ENCODE data around the gene SHE.

DNA sequence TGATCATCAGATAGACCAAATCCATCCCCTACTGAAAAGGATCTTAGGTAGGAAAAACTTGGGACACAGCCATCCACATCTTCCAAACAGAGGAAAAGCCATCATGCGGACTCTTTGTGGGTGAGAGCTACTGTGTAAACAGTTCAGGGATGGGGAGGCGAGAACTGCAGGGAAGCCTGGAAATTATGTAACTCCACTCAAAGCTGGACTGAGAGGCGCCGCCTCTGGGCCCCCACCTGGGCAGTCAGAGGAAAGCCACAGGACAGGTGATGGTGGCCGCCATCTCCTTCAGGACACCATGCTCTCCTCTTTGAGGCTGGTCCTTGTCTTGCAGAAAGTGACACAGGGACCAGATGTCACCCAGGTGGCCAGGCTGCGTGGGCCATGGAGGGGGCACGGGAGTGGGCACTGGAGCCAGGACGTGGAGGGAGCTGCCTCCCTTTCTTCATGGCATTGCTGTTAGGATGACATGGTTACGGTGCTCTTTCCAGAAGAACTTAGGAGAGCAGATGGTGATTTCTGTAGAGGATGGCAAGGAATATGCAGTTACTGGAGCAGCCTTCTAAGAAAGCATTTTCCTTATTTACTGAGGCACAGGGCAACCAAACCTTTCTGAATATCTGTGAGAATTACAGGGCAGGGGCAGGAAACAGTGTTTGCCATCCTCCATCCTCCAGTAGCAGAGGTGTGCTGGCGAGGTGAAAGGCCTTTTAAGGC is 32.2 kb downstream of the SHE start:
- TF ChIP-seq GATA2 (IDR thresholded peaks at IDR 0.05; ENCODE audit: low read depth, low read length) (no peak), GATA3 (IDR thresholded peaks at IDR 0.05; ENCODE audit: low read depth, low read length) (no peak)
